ENCODE data around the gene TPX2. TPM values are rescaled to one million over a fixed set of nuclear protein-coding genes. Genes with fewer than 3 reads are reported as not detected.

TPX2 gene
- total and polyA plus RNA-seq, 2 donors (not counting 3 experiments of a cell fraction or from before 2014, with no cell fraction given) = 24.8 to 114 TPM

DNA sequence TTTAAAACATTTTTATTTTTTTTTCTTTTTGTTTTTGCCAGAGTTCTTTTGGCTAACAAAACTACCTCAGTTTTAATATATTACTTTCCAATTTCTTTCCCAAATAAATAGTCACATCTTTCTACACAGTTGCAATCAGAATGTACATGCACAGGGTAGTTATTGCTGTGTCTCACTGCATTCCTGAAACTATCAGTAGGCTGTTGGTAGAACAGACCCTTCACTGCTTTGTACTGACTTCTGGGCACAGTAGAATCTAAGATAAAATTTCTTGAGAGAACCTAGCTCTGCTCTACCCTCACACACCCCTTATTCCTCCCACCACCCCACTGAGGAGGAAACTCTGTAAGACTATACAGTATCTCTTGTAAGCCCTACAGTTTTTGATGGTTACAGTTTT lies 19.9 kb downstream of the TPX2 start:
- BruUV-seq (replicated peaks) = no TSS peak
- TF ChIP-seq POLR2A (IDR thresholded peaks at IDR 0.05; ENCODE audit: low read depth, low read length) (no peak), JUN (IDR thresholded peaks at IDR 0.05; ENCODE audit: borderline replicate concordance, insufficient read depth, insufficient read length, low read depth) (no peak), POLR2AphosphoS5 (IDR thresholded peaks at IDR 0.05; ENCODE audit: insufficient read depth, low read depth, low read length) (no peak), FOS (IDR thresholded peaks at IDR 0.05; ENCODE audit: borderline replicate concordance, insufficient read depth, low read length) (no peak), MYC (IDR thresholded peaks at IDR 0.05; ENCODE audit: low read depth, low read length) (no peak), GATA2 (IDR thresholded peaks at IDR 0.05; ENCODE audit: insufficient read depth, insufficient read length, low read depth, low read length) (no peak)
- TF ChIP-seq, protein P1, sequence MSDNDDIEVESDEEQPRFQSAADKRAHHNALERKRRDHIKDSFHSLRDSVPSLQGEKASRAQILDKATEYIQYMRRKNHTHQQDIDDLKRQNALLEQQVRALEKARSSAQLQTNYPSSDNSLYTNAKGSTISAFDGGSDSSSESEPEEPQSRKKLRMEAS (IDR thresholded peaks at IDR 0.05; ENCODE audit: insufficient read depth, insufficient read length) = no peak
- Histone ChIP-seq H3K36me3 (ENCODE audit: control insufficient read depth in 2 of 2, extremely low read depth in 1 of 2, insufficient read depth in 2 of 2, low read length in 2 of 2) (peaks cover 0 to 8% of the 10 kb centered on the region in 2 experiments), H3K4me3 (replicated peaks in 1 of 3; ENCODE audit: insufficient read depth in 1 of 3, low read depth in 1 of 3, low read length in 3 of 3) (no peak overlapping the region), H3K79me2 (ENCODE audit: control insufficient read depth, insufficient read depth, low read length) (peaks cover 87% of the 10 kb centered on the region), H3K4me1 (ENCODE audit: control insufficient read depth, extremely low read depth, insufficient read depth, low read length) (no peaks in the 10 kb centered on the region), H3K9me3 (replicated peaks; ENCODE audit: control insufficient read depth, insufficient read depth, low read length) (no peaks in the 10 kb centered on the region), H4K20me1 (replicated peaks; ENCODE audit: control insufficient read depth, extremely low read depth, insufficient read depth, low read length) (peaks cover 3% of the 10 kb centered on the region), H3K4me2 (ENCODE audit: insufficient read depth, low read length) (no peak overlapping the region), H3K9me1 (replicated peaks; ENCODE audit: control insufficient read depth, extremely low read depth, insufficient read depth, low read length) (no peaks in the 10 kb centered on the region), H3K27ac (ENCODE audit: insufficient read depth, low read depth, low read length) (no peak overlapping the region), H3K27me3 (ENCODE audit: control insufficient read depth in 2 of 2, insufficient read depth in 2 of 2, low read length in 2 of 2) (no peaks in the 10 kb centered on the region), H2AFZ (ENCODE audit: low read depth, low read length) (no peak overlapping the region), H3K9ac (replicated peaks; ENCODE audit: extremely low read depth, insufficient read depth, low read length) (no peak overlapping the region)
- CTCF ChIA-PET = interaction anchor here (1.0 to 1.3 kb wide), 3 partner anchors 11 to 125 kb away, joined by 3 to 5 read pairs (median 3); no protein-coding TSS in a partner anchor
- DNase-seq (ENCODE audit: low read depth, low spot score) (no peak), FAIRE-seq (no peak)
- intact Hi-C loops (cut with micrococcal nuclease) = no loop called here
- POLR2A ChIA-PET = no interaction called here
- dilution Hi-C loops (cut with MboI; ENCODE audit: extremely low pct_ligation_motif_present, low sequenced_read_pairs) = no loop called here

Measured in endothelial cell of umbilical vein (primary cell).